ENCODE data around the gene HTR7. TPM values are rescaled to one million over a fixed set of nuclear protein-coding genes. Genes with fewer than 3 reads are reported as not detected.
"Not testable (repeated sequence)": the region's sequence is repeated elsewhere in the genome, so short reads cannot be mapped to it uniquely, and the experiment has no call there.

The HTR7 gene
- total RNA-seq: 1 to 10 TPM in 2 of 4 donors, under 1 TPM in 2; 0.53 to 2.7 (median 1.2) TPM

GRCh38 chr10:90857635-90858460 lies at the start of gene HTR7:
HTR7 (minus strand) TSS chr10:90858039; CDS start chr10:90857671, 368 bp downstream.
- peaks cover 5 to 20% (median 7%) of the 10 kb centered on the region in 3 donors for H3K4me1 ChIP-seq
- intact Hi-C loops (cut with DNase I): no loop called here
- TF ChIP-seq POLR2A (IDR thresholded peaks at IDR 0.05) (no peak), CTCF (IDR thresholded peaks at IDR 0.05) (peak; percentile 34 to 76 (median 58))
- H3K27me3 ChIP-seq: peaks cover 0 to 49% (median 0%) of the 10 kb centered on the region in 4 donors
- H3K9me3 ChIP-seq: no peaks in the 10 kb centered on the region
- 2 to 11% methylated on average over 2 to 13 of the region's 104 CpGs for WGBS, 2 donors
- no peak for DNase-seq
- peak within 1 kb of the TSS; percentile 54 to 86 (median 68) for H3K4me3 ChIP-seq
- H3K27ac ChIP-seq: peak within 1 kb of the TSS; percentile 63 to 77 (median 70)
- H3K36me3 ChIP-seq: no peaks in the 10 kb centered on the region

GRCh38 chr10:90906596-90906995 lies 48.8 kb upstream of the HTR7 start:
- intact Hi-C loops (cut with DNase I): no loop called here

GRCh38 chr10:90905925-90906324 lies 48.1 kb upstream of the HTR7 start:
- intact Hi-C loops (cut with DNase I): no loop called here
- WGBS, 2 donors: 77 to 80% methylated on average over 1 of the region's 1 CpG
- H3K36me3 ChIP-seq: peaks cover 0 to 56% (median 0%) of the 10 kb centered on the region in 3 donors
- no peak overlapping the region for H3K4me3 ChIP-seq
- no peak for DNase-seq
- H3K27me3 ChIP-seq: no peaks in the 10 kb centered on the region
- H3K4me1 ChIP-seq: no peaks in the 10 kb centered on the region
- H3K9me3 ChIP-seq: no peaks in the 10 kb centered on the region
- no peak overlapping the region for H3K27ac ChIP-seq
- TF ChIP-seq POLR2A (IDR thresholded peaks at IDR 0.05): no peak
- TF ChIP-seq CTCF (IDR thresholded peaks at IDR 0.05): no peak

More at GRCh38 chr10:90906596-90906995, 48.8 kb upstream of the HTR7 start:
- WGBS, 2 donors: 87 to 88% methylated on average over 1 of the region's 1 CpG
- Histone ChIP-seq H3K4me1 (peaks cover 0 to 3% (median 0%) of the 10 kb centered on the region in 3 donors), H3K27ac (no peak overlapping the region), H3K27me3 (no peaks in the 10 kb centered on the region), H3K36me3 (peaks cover 0 to 50% (median 0%) of the 10 kb centered on the region in 3 donors), H3K4me3 (no peak overlapping the region), H3K9me3 (no peaks in the 10 kb centered on the region)
- TF ChIP-seq CTCF (IDR thresholded peaks at IDR 0.05) (no peak), POLR2A (IDR thresholded peaks at IDR 0.05) (no peak)
- no peak for DNase-seq

GRCh38 chr10:90896916-90897315 lies 39.1 kb upstream of the HTR7 start:
- H3K27me3 ChIP-seq; H3K27ac ChIP-seq; H3K9me3 ChIP-seq; intact Hi-C loops (cut with DNase I); H3K4me3 ChIP-seq; H3K4me1 ChIP-seq; DNase-seq: not testable (repeated sequence)
- peaks cover 0 to 98% (median 9%) of the 10 kb centered on the region in 3 donors for H3K36me3 ChIP-seq
- 65 to 80% methylated on average over 2 of the region's 2 CpGs for WGBS, 2 donors

- Histone ChIP-seq H3K36me3 (peaks cover 4 to 98% (median 9%) of the 10 kb centered on the region in 3 donors), H3K4me3 (no peak overlapping the region), H3K9me3 (no peaks in the 10 kb centered on the region), H3K27me3 (no peaks in the 10 kb centered on the region), H3K4me1 (no peaks in the 10 kb centered on the region), H3K27ac (no peak overlapping the region)
- intact Hi-C loops (cut with DNase I): no loop called here
- TF ChIP-seq CTCF (IDR thresholded peaks at IDR 0.05) (no peak), POLR2A (IDR thresholded peaks at IDR 0.05) (no peak)
- 58 to 66% methylated on average over 3 of the region's 3 CpGs for WGBS, 2 donors
- DNase-seq: no peak
These were observed 35.4 kb upstream of the HTR7 start for GRCh38 chr10:90893190-90893589.
